Skeletal muscle satellite cell (primary cell): ENCODE data around the gene EMILIN2.

Source experiments
- H3K27me3 ChIP-seq: 2 replicates; pipeline ENCODE4 v1.7.0; 2013; ENCODE audit warnings: low read length; ENCODE audit not compliant: control insufficient read depth, insufficient read depth
- H3K36me3 ChIP-seq: 2 replicates; pipeline ENCODE4 v1.7.0; 2013; ENCODE audit warnings: mild to moderate bottlenecking, control low read depth, low read length; ENCODE audit not compliant: insufficient read depth
- H3K4me1 ChIP-seq: 2 replicates; pipeline ENCODE4 v1.7.0; 2013; ENCODE audit warnings: low read length; ENCODE audit not compliant: control insufficient read depth, insufficient read depth
- H3K4me2 ChIP-seq: 2 replicates; pipeline ENCODE4 v1.7.0; 2013; ENCODE audit warnings: mild to moderate bottlenecking, low read length
- H3K4me3 ChIP-seq: 2 replicates; pipeline ENCODE4 v1.7.0; 2013; ENCODE audit warnings: low read length
- H3K9ac ChIP-seq: 2 replicates; pipeline ENCODE4 v1.7.0; 2013; ENCODE audit warnings: mild to moderate bottlenecking, low read depth, low read length, moderate library complexity
- H3K9me3 ChIP-seq: replicated peaks from 2 replicates; pipeline ENCODE4 v1.7.0; 2013; ENCODE audit warnings: mild to moderate bottlenecking, control low read depth, low read length

EMILIN2 gene

DNA sequence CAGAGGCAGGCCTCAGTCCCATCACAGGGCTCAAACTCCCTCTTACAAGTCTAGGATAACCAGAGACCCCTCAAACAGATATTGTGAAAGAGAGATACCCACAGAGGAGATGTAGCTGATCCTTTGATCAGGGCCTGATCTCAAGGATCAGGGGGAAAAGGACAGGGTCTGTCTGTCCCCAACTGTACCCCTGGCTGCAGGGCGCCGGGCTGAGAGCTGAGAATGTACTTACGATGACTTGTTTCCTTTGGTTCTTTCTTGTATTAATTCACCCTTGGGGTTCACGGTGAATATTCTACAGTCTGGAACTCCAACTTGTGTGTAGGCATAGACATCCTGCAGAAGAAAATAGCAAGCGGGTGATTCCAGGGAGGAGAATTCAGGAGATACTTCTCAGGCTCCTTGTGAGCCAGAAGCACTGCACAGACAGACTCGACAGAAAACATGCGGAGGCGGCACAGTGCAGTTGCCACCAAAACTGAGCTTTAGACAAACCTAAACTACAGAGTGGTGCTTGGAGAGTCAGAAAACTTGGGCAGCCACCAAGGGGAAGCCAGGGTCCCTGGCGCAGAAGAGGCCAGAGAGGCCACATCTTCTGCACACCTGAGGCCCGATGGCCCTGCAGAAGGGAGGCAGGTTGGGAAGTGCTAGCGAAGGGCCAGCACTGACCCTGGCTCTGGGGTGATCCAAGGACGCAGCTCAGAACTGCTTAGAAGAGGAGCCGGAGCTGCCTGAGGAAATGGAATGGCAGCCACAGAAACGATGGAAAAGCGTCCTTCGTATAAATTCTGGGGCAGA lies 73.9 kb downstream of the EMILIN2 start:
- Histone ChIP-seq H3K9me3 (no peaks in the 10 kb centered on the region), H3K4me2 (no peak overlapping the region), H3K4me3 (no peak overlapping the region), H3K27me3 (no peaks in the 10 kb centered on the region), H3K36me3 (peaks cover 72% of the 10 kb centered on the region), H3K4me1 (no peaks in the 10 kb centered on the region), H3K9ac (no peak overlapping the region)

DNA sequence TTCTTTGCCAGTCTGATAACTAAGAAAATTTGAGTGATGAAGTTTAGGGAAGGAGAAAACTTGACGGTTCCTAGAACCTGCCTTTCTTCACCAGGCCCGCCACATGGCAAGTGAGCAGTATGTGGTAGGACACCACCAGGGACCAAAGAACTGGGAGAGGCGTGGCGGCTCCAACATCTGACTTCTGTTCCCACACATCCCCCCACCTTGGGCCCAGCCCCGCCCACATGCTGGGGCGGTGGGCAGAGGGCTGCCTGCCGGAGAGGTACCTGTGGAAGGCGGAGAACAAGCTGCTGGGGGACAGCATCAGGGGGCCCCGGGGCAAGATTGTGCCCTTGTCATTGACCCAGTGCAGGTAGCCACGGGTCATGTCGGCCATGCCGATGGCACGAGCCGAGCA lies 75.0 kb downstream of the EMILIN2 start:
- H3K4me3 ChIP-seq: no peak overlapping the region
- no peaks in the 10 kb centered on the region for H3K27me3 ChIP-seq
- no peaks in the 10 kb centered on the region for H3K4me1 ChIP-seq
- no peak overlapping the region for H3K9ac ChIP-seq
- H3K9me3 ChIP-seq: no peaks in the 10 kb centered on the region
- no peak overlapping the region for H3K4me2 ChIP-seq
- H3K36me3 ChIP-seq: peaks cover 73% of the 10 kb centered on the region

DNA sequence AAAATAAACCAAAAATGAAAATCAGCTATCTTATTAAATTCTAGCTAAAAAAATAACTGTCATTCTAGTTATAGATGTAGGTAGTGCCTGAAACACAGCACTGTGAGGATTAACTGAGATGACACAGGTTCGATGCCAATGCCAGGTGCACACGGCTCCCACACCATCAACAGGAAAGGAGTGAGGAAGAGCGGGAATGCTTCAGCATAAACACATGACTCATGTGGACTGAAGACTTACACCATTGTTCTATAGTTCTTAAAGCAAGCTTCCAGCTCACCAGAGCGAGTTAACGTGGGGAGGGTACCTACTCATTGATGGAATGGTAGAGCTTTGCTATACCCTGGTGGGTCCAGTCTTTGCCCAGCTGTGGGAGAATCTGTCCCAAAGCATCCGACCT lies 76.7 kb downstream of the EMILIN2 start:
- H3K4me3 ChIP-seq: no peak overlapping the region
- H3K4me2 ChIP-seq: no peak overlapping the region
- H3K36me3 ChIP-seq: peaks cover 87% of the 10 kb centered on the region
- no peak overlapping the region for H3K9ac ChIP-seq
- no peaks in the 10 kb centered on the region for H3K9me3 ChIP-seq
- no peaks in the 10 kb centered on the region for H3K27me3 ChIP-seq
- H3K4me1 ChIP-seq: no peaks in the 10 kb centered on the region

DNA sequence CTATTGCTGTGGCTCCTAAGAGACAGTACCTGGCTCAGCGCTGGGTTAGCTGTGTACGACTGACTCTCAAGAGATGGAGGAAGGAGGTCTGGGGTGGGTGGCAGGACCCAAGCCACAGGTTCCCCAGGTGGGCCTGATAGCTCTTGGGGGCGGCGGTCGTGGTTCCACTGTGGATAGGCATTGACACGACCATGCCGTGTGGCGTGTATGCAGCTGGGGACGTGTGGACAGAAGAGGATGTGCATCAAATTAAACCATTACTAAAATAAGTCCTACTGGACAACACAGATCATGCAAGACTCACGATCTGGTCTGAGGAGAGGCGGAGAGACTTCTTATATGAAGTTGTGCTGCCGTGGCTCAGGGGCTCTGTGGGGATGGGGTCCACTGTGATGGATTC lies 78.1 kb downstream of the EMILIN2 start:
- no peak overlapping the region for H3K4me2 ChIP-seq
- H3K27me3 ChIP-seq: no peaks in the 10 kb centered on the region
- H3K4me3 ChIP-seq: no peak overlapping the region
- peaks cover 80% of the 10 kb centered on the region for H3K36me3 ChIP-seq
- H3K9me3 ChIP-seq: no peaks in the 10 kb centered on the region
- no peaks in the 10 kb centered on the region for H3K4me1 ChIP-seq
- H3K9ac ChIP-seq: no peak overlapping the region

DNA sequence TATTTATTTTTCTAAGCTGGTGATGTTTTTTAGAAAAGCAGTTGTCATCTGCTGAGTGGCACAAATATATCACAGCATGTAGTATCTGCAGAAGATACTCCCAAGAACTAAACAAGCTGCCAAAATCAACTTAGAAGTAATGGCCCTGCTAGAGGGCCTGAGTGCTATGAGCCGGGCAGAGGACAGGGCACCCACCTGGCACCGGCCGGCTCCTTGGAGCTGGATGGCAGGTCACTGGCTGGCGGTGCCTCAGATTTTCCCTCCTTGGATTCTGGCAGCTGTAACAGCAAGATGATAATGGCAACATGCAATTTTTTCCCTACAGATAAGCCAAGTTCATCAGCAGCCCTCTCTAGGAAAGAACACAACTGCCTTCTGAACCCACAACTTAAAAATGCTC lies 79.7 kb downstream of the EMILIN2 start:
- H3K4me1 ChIP-seq: no peaks in the 10 kb centered on the region

DNA sequence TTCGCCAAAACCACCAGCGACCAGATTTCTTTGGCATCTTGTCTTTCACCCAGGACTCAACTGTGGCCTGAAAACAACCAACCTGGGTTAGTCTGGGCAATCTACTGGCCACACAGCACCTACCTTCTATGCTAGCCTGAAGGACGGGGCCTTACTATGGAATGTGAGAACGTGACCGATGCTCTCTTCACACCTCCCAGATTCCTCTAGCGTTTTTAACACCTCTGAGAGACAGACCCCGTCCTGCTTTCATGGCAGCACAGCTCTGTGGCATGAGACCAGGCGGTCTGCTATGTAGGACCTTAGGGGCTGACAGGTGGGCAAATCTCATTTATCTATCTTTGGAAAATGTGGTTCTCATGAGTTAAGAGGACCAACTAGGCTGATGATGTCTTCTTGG lies 80.9 kb downstream of the EMILIN2 start:
- peaks cover 82% of the 10 kb centered on the region for H3K36me3 ChIP-seq
- H3K9ac ChIP-seq: no peak overlapping the region

More for the DNA sequence above, 79.7 kb downstream of the EMILIN2 start:
- Histone ChIP-seq H3K9me3 (no peaks in the 10 kb centered on the region), H3K27me3 (no peaks in the 10 kb centered on the region), H3K36me3 (peaks cover 80% of the 10 kb centered on the region), H3K4me3 (no peak overlapping the region), H3K4me2 (no peak overlapping the region), H3K9ac (no peak overlapping the region)

DNA sequence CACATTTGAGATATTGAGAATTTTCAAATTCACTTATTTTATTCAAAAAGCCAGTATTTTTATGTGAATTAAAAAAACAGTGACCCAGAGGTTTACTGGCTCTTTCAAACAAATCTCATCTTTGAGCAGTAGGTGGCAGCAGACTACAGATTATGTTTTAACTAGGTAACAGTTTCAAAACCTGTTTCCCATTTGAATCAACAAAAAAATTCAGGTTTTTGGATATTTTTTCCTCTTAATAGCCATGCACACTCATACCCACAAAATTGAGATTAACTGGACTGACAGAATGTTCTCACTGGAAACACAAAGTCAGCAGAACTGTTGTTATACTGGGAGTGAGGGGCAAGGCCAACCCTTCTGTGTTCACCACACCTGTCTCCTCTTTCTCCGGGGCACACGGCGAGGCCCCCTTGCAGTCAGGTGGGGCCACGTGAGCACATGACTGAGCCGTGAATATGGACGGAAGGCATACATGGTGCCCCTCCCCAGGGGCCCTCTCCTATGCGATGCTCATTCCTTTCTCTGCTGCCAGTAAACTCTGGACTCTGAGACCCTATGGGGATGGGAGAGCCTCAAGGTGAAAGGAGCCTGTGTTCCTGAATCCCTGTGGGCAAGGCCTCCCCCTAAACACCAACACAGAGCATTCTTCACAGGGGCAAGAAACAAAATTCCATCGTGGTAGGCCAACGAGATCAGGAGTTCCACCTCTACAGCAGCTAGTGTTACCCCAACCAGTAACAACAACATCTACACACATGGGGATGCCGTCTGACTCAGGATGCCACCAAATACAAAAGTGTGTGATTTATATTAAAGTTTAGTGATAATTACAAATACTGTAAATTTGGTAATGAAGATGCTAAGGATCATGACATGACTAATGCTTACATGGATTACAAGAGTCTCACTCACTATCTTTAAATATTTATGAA lies 85.7 kb downstream of the EMILIN2 start:
- Histone ChIP-seq H3K9ac (no peak overlapping the region), H3K4me1 (peaks cover 8% of the 10 kb centered on the region), H3K36me3 (peaks cover 66% of the 10 kb centered on the region), H3K4me3 (no peak overlapping the region), H3K4me2 (no peak overlapping the region), H3K27me3 (no peaks in the 10 kb centered on the region), H3K9me3 (no peaks in the 10 kb centered on the region)

More for the DNA sequence above, 80.9 kb downstream of the EMILIN2 start:
- no peak overlapping the region for H3K4me2 ChIP-seq
- no peaks in the 10 kb centered on the region for H3K9me3 ChIP-seq
- H3K27me3 ChIP-seq: no peaks in the 10 kb centered on the region
- H3K4me3 ChIP-seq: no peak overlapping the region
- no peaks in the 10 kb centered on the region for H3K4me1 ChIP-seq

DNA sequence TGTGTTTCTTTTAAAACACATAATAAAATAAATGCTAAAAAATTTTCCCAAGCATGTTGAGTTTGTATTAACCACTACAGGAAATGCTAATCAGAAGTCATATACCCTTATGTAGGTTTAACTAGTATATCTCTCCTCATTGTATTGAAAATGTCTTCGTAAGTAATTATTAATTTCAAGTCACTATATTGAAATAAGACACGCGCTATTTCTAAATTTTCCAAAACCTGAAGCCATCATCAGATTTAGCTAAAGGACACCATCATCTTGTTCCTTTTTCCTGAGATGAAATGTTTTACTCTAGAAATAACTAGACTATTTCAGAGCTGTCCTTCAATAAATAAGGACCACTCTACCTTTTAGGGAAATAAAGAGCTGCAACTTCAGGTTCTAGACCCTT lies 87.2 kb downstream of the EMILIN2 start:
- peaks cover 8% of the 10 kb centered on the region for H3K4me1 ChIP-seq
- H3K4me2 ChIP-seq: no peak overlapping the region
- no peak overlapping the region for H3K4me3 ChIP-seq
- H3K9ac ChIP-seq: no peak overlapping the region
- H3K27me3 ChIP-seq: no peaks in the 10 kb centered on the region
- peaks cover 63% of the 10 kb centered on the region for H3K36me3 ChIP-seq
- H3K9me3 ChIP-seq: no peaks in the 10 kb centered on the region

DNA sequence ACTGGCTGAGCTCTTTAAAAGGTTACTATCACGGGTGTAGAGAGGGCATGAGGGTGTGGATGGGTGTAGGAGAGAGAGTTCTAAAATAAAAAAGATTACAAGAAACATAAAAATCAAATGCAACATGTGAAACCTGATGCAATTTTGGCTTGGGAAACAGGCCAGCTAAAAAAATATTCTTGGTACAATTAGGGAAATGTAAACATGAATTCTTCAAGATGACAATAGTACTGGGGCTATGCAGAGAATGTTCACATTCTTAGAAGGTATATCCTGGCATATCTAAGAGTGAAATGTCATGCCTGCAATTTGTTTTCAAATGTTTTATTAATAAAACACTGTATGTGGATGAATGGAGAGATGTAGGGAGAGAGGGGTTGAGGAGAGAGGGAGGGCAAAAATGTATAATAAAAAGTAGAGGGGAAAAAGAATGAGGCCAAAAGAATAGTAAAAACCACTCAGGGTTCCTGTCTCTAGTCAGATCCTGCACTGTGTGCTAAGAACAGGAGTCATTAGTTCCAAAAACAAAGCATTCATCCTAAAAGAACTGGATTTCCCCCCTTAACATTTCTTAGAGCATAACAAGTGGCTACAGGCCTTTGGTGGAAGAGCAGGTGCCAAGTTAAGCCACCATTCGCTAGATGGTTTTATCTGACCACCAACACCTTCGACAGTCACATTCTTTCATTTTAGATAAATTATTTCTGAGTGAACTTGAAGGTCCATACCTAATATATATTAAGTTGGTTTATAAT lies 88.8 kb downstream of the EMILIN2 start:
- Histone ChIP-seq H3K9me3 (no peaks in the 10 kb centered on the region), H3K9ac (no peak overlapping the region), H3K4me2 (no peak overlapping the region), H3K36me3 (peaks cover 60% of the 10 kb centered on the region), H3K4me3 (no peak overlapping the region), H3K27me3 (no peaks in the 10 kb centered on the region), H3K4me1 (peaks cover 8% of the 10 kb centered on the region)

DNA sequence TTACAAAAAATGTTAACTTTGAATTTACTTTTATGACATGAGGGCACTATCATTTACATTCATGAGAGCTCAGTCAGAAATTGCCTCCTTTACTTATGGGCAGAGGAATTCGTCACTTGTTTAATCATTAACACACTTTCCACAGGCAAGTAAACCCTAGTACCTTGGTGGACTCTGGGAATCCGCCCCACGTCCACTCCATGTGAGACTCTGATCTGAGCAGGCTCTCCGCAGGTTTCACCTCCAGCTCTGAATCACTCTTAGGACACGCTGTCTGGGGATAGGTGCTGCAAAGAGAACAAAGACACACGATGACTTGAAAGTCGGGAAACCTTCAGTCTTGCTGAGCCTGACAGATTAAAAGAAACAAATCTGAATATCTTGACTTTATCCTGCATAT lies 92.5 kb downstream of the EMILIN2 start:
- Histone ChIP-seq H3K4me2 (no peak overlapping the region), H3K9me3 (no peaks in the 10 kb centered on the region), H3K4me3 (no peak overlapping the region), H3K36me3 (peaks cover 32% of the 10 kb centered on the region), H3K9ac (no peak overlapping the region), H3K4me1 (peaks cover 8% of the 10 kb centered on the region), H3K27me3 (no peaks in the 10 kb centered on the region)

DNA sequence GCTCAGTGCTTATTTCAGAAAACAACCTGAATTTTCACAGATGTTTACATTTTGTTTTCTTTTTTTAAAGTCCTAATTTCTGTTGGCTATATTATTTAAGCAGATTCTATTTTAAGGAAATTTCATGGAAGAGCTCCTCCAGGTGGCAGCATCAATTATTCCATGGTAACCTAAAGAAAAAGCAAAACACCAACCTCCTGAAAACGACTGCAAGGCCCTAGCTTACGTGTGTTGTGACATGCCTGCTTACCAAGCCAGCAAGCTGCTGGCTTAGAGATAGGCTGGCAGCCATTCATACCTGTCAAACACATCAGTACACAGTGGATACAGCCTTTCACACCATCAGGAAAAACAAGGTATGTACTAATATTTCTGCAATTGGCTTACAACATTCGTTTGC lies 101.2 kb downstream of the EMILIN2 start:
- Histone ChIP-seq H3K36me3 (peaks cover 37% of the 10 kb centered on the region), H3K9ac (no peak overlapping the region), H3K4me1 (no peaks in the 10 kb centered on the region), H3K4me2 (no peak overlapping the region), H3K27me3 (no peaks in the 10 kb centered on the region), H3K4me3 (no peak overlapping the region), H3K9me3 (no peaks in the 10 kb centered on the region)
